LHCN-M2 (cell line): ENCODE results near the gene ZBTB42. TPM values are rescaled to one million over a fixed set of nuclear protein-coding genes. Genes with fewer than 3 reads are reported as not detected.
A peak's percentile ranks its signal among the peaks of the same experiment; 100 is the strongest.
"Not testable (repeated sequence)": the region's sequence is repeated elsewhere in the genome, so short reads cannot be mapped to it uniquely, and the experiment has no call there.

Source experiments
- DNase-seq: peaks from one replicate; pipeline ENCODE4 v3.0.0-alpha.2; 2012; ENCODE audit warnings: low read depth
- total RNA-seq: library from RNA; depleted of rRNA; stranded (reverse); fragments of >200 nt; gene quantifications from 2 replicates; pipeline ENCODE4 v1.2.3, GENCODE V29; 2014

The ZBTB42 gene
- total RNA-seq, 1 experiment from 2014 or later = 2.8 TPM

DNA sequence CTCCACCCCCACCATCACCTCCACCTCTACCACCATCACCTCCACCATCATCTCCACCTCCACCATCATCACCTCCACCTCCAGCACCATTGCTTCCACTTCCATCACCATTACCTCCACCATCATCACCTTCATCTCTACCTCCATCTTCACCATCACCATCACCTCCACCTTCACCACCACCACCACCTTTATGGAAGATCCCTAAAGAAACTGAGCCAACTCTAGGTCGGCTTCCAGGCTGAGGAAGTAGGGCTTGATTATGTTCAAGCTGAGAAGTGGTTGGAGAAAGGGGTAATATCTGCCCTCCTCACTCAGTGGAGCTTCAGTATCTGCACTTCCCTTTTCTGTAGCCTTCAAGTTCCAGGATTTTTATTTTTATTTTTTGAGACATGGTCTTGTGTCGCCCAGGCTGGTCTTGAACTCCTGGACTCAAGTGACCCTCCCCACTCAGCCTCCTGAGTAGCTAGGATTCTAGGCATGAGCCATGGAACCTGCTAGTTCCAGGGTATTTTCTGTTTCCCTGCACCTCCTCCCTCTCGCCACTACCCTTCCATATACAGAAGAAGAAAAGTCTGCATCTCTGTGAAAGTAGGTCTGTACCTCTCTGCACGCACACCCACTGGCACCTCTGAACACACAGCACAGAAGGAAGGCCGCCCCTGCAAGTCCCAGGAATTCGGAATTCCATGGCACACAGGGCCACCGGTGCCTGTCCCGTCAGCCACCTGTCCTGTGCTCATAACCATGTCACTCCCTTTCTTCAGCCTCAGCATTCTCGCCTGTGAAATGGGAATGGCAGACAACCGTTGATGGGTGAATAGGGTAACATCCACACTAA, 5.9 kb downstream of the ZBTB42 start:
- no peak for DNase-seq

DNA sequence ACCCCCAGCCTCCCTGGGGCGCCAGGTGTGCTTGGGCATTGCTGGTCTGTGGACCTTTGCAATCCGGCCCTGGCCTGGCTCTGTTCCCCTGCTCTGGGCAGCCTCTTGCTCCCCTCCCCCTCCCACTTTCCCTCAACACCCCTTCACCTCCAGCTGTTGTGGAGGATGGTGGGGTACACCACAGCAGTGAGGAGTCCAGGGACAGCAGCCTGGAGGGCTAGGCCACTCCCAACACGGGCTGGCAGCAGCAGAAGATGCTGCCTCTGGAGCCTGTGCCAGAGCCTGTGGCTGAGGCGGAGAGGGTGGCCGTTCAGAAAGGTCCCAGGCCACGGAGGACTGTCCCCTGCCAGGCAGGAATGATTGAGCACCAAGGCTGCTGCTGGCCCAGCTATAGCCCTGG, 7.6 kb downstream of the ZBTB42 start:
- DNase-seq = no peak

DNA sequence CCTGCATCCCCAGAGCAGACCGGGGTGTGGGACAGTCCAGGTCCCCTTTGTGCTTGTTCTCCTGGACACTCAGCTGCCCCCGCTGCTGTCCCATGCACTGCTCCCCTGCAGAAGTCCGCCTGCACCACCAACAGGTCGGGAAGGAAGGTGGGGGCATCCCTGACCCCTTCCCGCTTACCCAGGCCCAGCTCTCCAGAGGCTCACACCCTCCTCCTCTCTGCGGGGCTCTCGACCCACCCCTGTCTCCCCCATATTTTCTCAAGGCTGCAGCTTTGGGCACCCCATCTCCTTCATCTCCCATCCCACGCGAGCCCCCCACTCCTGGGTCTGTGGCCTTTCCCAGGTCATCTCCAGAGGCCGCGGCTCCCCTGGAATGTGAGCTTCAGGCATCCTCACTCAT, 9.4 kb downstream of the ZBTB42 start:
- DNase-seq = no peak

DNA sequence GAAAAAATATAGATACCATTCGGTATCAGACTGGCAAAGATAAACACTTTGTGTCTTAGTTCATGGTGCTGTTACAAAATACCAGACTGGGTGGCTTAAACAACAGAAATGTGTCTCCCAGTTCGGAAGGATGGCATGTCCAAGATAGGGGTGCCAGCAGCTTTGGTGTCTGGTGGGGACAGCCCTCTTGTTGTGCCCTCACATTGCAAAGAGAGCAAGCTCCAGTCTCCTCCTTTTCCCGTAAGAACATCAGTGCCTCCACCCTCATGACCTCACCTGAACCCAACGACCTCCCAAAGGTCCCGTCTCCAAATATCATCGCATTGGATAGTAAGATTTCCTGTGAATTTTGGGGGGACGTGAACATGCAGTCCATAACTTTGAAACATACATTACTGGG, 12.4 kb downstream of the ZBTB42 start:
- DNase-seq = no peak

DNA sequence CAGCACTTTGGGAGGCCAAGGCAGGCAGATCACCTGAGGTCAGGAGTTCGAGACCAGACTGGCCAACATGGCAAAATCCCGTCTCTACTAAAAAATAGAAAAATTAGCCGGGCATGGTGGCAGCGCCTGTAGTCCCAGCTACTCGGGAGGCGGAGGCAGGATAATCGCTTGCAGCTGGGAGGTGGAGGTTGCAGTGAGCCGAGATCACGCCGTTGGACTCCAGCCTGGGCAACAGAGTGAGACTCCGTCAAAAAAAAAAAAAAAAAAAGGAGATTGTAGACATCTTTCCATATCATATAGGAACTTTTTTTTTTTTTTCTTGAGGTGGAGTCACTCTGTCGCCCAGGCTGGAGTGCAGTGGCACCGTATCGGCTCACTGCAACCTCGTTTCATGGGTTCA, 13.8 kb downstream of the ZBTB42 start:
- not testable (repeated sequence) for DNase-seq

DNA sequence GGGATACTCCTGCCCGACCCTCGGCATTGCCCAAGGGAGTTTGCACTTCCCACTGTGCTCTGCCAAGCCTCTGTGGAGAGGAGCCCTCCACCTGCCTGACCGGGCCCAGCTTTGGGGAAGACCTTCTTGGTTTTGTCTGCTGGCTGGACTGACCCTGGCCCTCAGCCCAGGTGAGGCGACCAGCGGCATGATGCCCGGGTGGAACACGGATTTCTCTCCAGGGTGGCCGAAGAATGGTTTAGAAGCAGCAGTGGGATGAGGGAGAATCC, 15.6 kb downstream of the ZBTB42 start:
- DNase-seq = no peak

DNA sequence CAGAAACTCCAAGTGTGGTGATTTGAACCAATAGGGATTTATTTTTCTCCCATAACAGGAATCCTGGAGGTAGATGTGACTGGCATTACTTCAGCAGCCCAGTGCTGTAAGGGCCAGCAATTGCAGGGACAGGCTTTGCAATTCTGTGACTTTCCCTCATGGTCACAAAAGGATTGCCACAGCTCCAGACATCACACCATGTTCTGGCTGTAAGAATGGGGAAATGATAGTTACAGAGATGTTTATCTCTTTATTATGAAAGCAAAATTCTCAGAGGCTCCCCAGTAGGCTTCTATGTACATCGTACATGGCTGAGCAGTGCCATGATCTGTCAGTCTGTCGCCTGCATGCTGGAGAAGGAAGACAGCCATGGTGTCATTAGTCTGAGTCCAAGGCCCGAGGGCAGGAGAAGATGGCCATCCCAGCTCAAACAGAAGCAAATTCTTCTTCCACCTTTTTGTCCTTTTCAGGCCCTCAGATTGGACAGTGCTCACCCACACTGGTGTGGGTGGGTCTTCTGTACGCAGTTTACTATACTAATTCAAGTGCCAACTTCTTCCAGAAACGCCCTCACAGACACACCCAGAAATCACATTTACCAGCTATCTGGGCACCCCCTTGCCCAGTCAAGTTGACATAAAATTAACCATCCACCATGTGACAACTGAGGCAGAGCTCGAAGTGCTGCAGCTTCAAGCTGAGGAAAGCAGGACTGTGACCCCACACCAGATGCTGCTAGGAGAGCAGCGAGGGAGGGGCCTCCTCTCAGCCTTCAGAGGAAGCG, 17.2 kb downstream of the ZBTB42 start:
- no peak for DNase-seq

DNA sequence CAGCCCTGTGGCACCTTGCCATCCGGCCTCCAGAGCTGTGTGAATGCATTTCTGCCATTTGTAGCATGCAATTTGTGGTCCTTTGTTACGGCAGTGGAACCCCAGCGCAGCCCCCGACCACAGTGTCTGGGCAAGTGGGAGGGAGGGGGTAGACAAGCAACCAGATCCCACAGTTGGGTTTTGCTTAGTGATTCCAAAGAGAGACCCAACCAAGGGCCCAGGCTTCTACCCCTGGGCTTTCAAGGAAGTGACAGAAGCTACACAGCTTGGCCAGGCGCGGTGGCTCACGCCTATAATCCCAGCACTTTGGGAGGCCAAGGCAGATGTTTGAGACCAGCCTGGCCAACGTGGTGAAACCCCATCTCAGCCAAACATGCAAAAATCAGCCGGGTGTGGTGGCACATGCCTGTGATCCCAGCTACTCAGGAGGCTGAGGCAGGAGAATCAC, 17.8 kb downstream of the ZBTB42 start:
- no peak for DNase-seq

DNA sequence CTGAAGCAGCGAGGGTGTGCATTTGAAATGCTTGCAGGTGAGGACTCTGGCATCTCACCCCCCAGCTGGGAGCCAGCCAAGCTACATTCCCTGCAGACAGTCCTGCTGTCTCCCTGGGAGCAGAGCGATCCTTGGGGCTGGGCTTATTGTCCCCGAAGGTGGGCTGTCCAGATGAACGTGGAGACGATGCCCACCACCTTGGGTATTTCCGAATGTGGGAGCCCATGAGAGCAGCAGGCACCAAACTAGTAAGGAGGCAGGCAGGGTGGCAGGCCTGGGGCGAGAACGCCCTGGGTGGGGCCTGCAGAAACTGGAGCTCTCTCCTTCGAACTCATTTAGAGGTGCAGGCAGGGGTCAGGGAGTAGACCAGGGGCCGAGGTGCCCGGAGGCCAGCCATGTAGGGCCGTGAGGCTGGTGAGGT, 18.5 kb downstream of the ZBTB42 start:
- no peak for DNase-seq

DNA sequence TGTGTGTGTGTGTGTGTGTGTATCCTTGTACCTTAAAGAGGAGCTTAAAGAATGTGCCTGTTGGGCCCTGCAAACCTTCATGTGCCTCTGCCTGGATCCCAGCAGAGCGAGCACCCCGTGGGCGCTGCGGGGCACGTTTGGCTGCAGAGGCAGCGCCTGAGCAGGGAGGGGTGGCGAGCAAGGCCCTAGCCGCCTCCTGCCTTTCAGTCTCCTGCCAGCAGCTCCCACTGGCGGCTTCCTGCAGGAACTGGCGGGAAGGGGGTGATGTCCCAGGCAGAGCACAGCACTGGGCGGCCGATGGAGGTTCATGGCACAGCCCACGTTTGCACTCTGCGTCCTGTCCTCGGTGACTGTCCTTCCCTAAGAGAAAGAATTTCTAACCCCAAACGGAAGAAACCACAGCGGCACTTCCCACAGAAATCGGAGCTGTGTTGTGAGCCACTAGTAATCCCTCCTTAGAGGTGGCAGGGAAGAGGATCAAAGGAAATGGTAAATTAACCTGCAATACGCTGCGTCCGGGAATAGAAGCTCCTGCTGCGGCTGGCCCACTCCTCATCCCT, 19.8 kb downstream of the ZBTB42 start:
- peak; percentile 30 for DNase-seq

DNA sequence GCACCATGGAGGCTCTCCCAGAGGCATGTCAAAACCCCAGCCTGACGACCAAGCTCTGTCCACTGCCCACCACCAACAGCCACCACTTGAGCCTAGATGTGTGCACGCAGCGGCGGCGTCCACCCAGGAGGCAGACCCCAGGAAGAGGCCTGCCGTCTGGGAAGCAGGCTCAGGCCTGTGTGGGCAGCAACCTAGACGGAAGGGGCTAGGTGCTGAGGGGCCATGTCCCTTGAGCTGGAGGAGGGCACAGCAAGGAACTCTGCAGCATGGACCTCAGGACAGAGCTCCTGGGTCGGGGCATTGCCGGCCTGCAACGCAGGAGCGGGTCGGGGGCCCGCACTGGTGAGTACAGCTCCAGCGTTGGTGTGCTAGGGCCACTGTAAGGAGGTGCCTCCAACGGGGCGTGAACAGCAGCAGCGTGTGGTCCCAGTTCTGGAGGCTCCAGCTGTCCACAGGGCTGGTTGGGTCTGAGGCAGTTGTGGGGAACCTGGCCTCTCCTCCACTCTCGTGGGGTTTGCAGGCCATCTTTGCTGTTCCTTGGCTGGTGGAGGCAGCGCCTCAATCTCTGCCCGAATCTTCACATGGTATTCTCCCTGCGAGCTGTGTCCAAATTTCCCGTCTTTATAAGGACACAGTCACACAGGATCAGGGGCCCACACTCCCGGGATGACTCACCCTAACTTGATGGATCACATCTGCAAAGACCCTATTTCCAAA, 20.5 kb downstream of the ZBTB42 start:
- DNase-seq = no peak

DNA sequence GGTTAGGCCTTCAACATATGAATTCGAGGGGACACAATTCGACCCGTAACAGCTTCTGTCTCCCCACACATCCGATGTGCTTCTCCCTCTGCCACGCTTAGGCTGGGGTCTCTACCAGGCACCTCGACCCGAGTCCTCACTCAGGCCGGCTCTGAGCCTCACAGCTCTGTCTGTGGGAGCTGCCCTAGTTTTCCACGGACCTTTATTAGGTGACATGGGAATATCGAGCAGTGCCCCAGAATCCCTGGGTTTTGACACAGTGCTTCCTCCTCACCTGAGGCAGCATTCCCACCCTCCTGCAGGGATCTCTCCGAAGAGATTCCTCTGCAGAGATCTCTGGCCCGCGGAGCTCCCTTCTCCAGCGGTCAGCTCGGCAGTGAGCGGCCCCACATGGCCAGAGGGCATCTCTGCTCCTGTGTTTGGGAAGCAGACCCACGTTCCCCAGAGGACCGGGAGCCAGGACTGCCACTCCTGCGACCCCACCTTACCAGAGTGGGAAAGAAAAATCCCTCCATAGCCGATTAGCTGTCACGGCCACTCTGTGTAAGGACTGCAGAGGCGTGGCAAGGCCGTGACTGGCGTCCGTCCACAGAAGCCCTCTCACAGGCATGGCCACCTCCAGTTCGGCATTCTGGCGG, 21.2 kb downstream of the ZBTB42 start:
- DNase-seq = no peak

DNA sequence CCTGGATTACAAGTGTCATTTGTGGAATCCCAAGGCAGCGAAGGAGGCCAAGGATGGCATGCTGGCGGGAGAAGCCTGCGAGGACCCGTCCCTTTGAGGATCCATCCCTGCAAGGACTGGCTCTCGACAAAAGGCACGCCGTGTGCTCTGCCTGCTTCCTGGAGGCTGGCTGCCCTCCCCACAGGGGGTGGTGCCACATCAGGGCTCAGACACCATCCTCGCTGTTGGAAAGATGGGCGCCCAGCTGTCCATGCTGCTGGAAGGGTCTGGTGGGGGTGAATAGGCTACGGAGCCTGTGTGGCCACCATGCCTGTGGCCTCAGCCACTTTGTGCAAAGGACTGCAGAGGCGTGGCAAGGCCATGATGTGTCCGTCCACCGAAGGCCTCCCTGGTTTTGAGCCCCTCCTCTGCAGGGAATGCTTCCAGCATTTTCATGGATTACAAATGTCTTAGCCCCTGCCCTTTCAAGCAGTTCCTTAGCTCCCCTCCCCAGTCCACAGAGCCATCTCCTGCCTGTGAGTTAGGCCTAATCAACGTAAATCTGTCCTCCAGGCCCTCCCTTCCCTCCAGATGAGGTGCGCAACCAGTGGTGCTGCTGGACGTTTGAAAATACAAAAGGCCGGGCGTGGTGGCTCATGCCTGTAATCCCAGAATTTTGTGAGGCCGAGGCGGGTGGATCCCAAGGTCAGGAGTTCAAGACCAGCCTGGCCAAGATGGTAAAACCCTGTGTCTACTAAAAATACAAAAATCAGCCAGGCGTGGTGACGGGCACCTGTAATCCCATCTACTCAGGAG, 22.1 kb downstream of the ZBTB42 start:
- DNase-seq = no peak

DNA sequence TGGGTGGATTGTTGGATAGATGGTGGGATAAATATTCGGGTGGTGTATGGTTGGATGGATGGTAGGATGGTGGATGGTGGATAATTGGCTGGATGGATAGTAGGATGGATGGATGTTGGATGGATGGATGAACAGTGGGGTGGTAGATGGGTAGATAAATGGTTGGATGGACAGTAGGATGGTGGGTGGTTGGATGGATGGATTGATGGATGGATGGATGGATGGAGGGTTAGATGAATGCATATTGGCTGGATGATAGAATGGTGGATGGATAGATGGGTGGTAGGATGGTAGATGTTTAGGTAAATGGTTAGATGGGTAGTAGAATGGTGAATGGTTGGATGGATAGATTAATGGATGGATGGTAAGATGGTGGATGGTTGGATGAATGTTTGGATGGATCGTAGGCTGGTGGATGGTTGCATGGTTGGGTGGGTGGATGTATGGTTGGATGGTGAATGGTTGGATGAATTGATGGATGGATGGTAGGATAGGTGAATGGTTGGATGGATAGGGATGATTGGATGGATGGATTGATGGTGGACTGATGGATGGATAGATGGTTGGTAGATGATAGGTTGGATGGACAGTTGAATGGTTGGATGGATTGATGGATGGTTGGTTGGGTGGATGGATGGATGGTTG, 23.6 kb downstream of the ZBTB42 start:
- no peak for DNase-seq

DNA sequence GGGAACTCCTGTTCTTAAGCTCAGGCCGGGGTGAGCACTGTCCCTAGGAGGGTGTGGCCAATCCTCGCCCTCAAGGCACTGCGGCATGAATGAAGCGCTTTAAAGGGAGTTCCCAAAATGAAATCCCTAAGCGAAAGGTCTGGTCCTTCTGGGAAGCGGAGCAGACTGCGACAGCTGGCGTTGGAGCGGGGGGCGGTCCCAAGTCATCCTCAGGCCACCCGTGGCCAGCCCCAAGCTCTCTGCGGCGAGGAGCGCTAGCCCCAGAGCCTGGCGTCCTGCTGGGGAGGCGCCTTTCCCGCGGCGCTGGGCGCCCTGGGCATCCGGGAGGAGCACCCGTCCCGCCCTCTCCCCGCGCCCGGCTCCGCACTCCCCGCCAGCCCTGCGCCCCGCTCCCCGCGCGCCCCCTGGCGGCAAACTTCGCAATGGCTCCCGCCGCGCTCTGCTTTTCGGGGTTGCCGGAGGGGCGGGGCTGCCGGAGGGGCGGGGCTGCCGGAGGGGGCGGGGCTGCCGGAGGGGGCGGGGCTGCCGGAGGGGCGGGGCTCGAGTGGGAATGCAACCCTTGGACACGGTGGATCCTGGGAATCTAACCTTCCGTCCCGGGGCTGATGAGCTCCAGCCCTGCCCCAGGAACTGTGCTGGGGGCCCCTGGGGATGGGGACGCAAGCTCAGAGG, 25.4 kb downstream of the ZBTB42 start:
- DNase-seq = peak; percentile 72

DNA sequence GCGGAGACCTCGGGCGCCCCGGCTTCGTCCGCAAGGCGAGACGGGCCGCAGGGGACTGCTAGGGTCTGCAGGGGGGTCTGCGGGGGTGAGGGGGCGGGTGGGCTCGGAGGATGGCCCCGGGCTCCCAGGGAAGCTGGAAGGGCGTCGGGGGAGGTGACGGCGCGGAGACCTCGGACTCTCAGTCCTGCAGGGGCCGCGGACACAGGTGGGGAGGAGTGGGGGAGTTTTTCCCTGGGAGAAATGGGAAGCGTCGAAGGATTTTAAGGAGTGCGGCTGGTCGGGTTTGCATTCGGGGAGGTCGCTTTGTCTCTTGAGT, 25.9 kb downstream of the ZBTB42 start:
- DNase-seq = no peak

DNA sequence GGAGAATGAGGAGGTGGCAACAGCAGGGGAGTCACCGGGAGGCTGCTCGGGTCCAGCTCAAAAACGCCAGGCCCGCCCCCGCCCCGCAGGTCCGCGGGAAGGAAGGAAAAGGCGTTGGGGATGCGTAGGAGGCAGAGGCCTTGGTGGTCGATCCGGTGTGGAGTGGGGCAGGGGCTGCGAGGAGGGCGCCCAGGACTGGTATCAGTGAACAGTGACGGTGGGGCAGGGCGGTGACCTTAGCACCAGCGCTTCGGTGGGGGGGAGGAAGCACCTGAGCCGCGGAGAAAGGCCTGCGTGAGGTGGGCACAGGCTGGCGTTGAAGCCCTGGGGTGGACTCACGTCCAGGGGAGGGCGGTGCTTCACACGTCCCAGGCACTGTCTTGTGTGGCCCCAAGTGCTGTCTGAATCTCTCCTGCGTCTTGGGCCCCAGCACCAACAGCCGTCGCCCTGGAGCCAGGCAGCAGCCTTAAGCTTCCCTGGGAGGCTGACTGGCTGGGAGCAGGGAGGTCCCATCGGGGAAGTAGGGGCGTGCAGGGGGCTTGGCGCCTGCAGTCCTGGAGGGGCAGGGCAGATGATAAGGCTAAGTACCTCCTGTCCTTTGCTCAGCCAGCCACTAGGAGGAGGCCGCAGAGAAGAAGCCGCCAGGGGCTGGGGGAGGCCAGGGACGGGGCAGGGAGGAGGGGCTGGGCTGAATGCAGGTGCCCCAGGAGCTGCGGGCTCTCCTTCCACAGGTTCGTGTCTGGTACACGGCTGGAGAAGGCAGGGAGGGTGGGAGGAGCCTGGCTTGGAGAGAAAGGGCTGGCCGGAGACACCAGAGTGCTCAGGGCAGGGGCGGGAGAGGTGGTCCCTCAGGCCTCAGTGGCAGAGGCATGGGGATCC, 26.5 kb downstream of the ZBTB42 start:
- DNase-seq = no peak

DNA sequence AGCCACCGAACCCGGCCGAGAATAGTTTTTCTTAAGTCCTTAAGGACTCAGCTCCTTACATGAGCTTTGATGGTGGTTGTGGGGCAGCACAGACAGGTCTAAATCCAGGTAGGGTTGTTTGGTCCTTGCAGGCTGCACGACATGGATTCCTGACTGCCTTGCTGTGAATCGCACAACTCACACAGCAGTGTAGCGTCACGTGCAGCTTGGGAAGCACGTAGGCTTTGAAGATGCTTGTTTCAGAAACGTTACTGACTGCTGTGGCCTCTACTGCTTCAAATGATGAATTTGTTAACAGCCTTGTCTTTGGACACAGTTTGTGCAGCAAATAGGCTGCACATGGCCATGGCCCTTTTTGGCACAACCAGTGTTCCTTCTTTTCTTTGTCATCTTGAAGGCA, 29.9 kb downstream of the ZBTB42 start:
- DNase-seq = no peak
